NT2/D1 (cell line): Measurements from ENCODE around the gene SNTG2.

Source experiments
- YY1 ChIP-seq: IDR thresholded peaks from 2 replicates; pipeline ENCODE4 v1.6.1; 2011; ENCODE audit not compliant: insufficient read length, insufficient read depth
- ZNF274 ChIP-seq: IDR thresholded peaks from 2 replicates; pipeline ENCODE4 v1.6.1; 2011; ENCODE audit warnings: mild to moderate bottlenecking, low read depth, low read length

GRCh38 chr2:1407950-1408675, 457.5 kb downstream of the SNTG2 start:
- TF ChIP-seq ZNF274 (no peak), YY1 (no peak)
